GM23338 (cell line): ENCODE data around the gene CNR1. TPM values are rescaled to one million over a fixed set of nuclear protein-coding genes. Genes with fewer than 3 reads are reported as not detected.

Source experiments
- ATAC-seq: fragments of 200-7000 bp; cut with Tn5 transposase; 3 replicates; pipeline ENCODE4 v1.9.1; 2020
- DNase-seq: peaks from one replicate; pipeline ENCODE4 v3.0.0-alpha.2; 2015; ENCODE audit warnings: low spot score
- H2AFZ ChIP-seq: fragments of 200-600 bp; sonication (generic); 2 replicates; pipeline ENCODE4 v1.8.0; 2016; ENCODE audit warnings: antibody characterized with exemption, mild to moderate bottlenecking, moderate library complexity
- H3F3A ChIP-seq: fragments of 200-600 bp; sonication (generic); replicated peaks from 2 replicates; pipeline ENCODE4 v1.8.0; 2017; ENCODE audit warnings: antibody characterized with exemption, mixed run types, low read depth
- H3K27ac ChIP-seq: fragments of 200-600 bp; sonication (generic); 2 replicates; pipeline ENCODE4 v1.6.1; 2016; ENCODE audit warnings: low read depth
- H3K27me3 ChIP-seq: fragments of 200-600 bp; sonication (generic); 2 replicates; pipeline ENCODE4 v1.8.0; 2016; ENCODE audit warnings: mild to moderate bottlenecking, mixed run types, moderate library complexity; ENCODE audit not compliant: insufficient read depth
- H3K36me3 ChIP-seq: fragments of 200-600 bp; sonication (generic); 2 replicates; pipeline ENCODE4 v1.8.0; 2016; ENCODE audit warnings: mild to moderate bottlenecking; ENCODE audit not compliant: insufficient read depth
- H3K4me1 ChIP-seq: fragments of 200-600 bp; sonication (generic); 2 replicates; pipeline ENCODE4 v1.8.0; 2016; ENCODE audit warnings: mild to moderate bottlenecking, moderate library complexity; ENCODE audit not compliant: insufficient read depth
- H3K4me2 ChIP-seq: fragments of 200-600 bp; sonication (generic); 2 replicates; pipeline ENCODE4 v1.7.1; 2017; ENCODE audit warnings: mixed run types
- H3K4me3 ChIP-seq: fragments of 200-600 bp; sonication (generic); 2 replicates; pipeline ENCODE4 v1.6.1; 2016; ENCODE audit warnings: mixed run types
- H3K79me2 ChIP-seq: fragments of 200-600 bp; sonication (generic); replicated peaks from 2 replicates; pipeline ENCODE4 v1.8.0; 2017; ENCODE audit warnings: mild to moderate bottlenecking; ENCODE audit not compliant: insufficient read depth
- H3K9me2 ChIP-seq: fragments of 200-600 bp; sonication (generic); 2 replicates; pipeline ENCODE4 v1.8.0; 2017; ENCODE audit not compliant: insufficient read depth
- H4K20me1 ChIP-seq: fragments of 200-600 bp; sonication (generic); replicated peaks from 2 replicates; pipeline ENCODE4 v1.8.0; 2017; ENCODE audit warnings: mild to moderate bottlenecking; ENCODE audit not compliant: insufficient read depth
- H3K27ac Mint-ChIP-seq: 2 replicates; pipeline ENCODE4 v1.8.0; 2020; ENCODE audit warnings: inconsistent platforms, mild to moderate bottlenecking, moderate library complexity, mixed read lengths
- H3K27me3 Mint-ChIP-seq: 3 replicates; pipeline ENCODE4 v1.8.0; 2022; ENCODE audit warnings: low read depth, mild to moderate bottlenecking, moderate library complexity, mixed read lengths, inconsistent platforms; ENCODE audit not compliant: insufficient read depth, poor library complexity
- H3K36me3 Mint-ChIP-seq: 3 replicates; pipeline ENCODE4 v1.8.0; 2021; ENCODE audit warnings: low read depth, mild to moderate bottlenecking, inconsistent platforms, moderate library complexity, mixed read lengths
- H3K4me1 Mint-ChIP-seq: 3 replicates; pipeline ENCODE4 v1.8.0; 2020; ENCODE audit warnings: mild to moderate bottlenecking, inconsistent platforms, mixed read lengths
- H3K4me3 Mint-ChIP-seq: 3 replicates; pipeline ENCODE4 v1.8.0; 2021; ENCODE audit warnings: moderate library complexity, mild to moderate bottlenecking, inconsistent platforms, mixed read lengths
- H3K9me3 Mint-ChIP-seq: 3 replicates; pipeline ENCODE4 v1.8.0; 2020; ENCODE audit warnings: moderate library complexity, mild to moderate bottlenecking, inconsistent platforms, mixed read lengths
- CREB1 ChIP-seq: fragments of 250-450 bp; sonication (Bioruptor Pico); IDR thresholded peaks from 2 replicates; pipeline ENCODE4 v1.5.0; 2020; ENCODE audit warnings: low read depth, mild to moderate bottlenecking, moderate library complexity
- ETS1 ChIP-seq: IDR thresholded peaks from 2 replicates; pipeline ENCODE4 v1.6.1; 2016; ENCODE audit warnings: antibody characterized with exemption
- EZH2 ChIP-seq: fragments of 200-600 bp; sonication (generic); IDR thresholded peaks from one replicate; pipeline ENCODE4 v1.8.0; 2017; ENCODE audit warnings: antibody characterized with exemption, mild to moderate bottlenecking, low read depth; ENCODE audit not compliant: unreplicated experiment
- EZH2phosphoT487 ChIP-seq: fragments of 200-600 bp; sonication (generic); IDR thresholded peaks from one replicate; pipeline ENCODE4 v1.8.1; 2018; ENCODE audit warnings: antibody characterized with exemption; ENCODE audit not compliant: unreplicated experiment
- JUNB ChIP-seq: IDR thresholded peaks from one replicate; pipeline ENCODE4 v1.6.1; 2016; ENCODE audit warnings: antibody characterized with exemption; ENCODE audit not compliant: unreplicated experiment
- NANOG ChIP-seq: IDR thresholded peaks from 2 replicates; pipeline ENCODE4 v1.6.1; 2016; ENCODE audit warnings: antibody characterized with exemption, borderline replicate concordance
- POLR2AphosphoS5 ChIP-seq: IDR thresholded peaks from 2 replicates; pipeline ENCODE4 v1.6.1; 2016; ENCODE audit warnings: antibody characterized with exemption, low read depth
- STAT1 ChIP-seq: IDR thresholded peaks from one replicate; pipeline ENCODE4 v1.6.1; 2016; ENCODE audit warnings: antibody characterized with exemption; ENCODE audit not compliant: unreplicated experiment
- ZNF114 ChIP-seq: fragments of 250-450 bp; sonication (Bioruptor Pico); IDR thresholded peaks from 2 replicates; pipeline ENCODE4 v1.5.0; 2020; ENCODE audit warnings: mild to moderate bottlenecking, moderate library complexity
- ZNF331 ChIP-seq: fragments of 250-450 bp; sonication (Bioruptor Pico); IDR thresholded peaks from 2 replicates; pipeline ENCODE4 v1.5.0; 2020; ENCODE audit warnings: low read depth, mild to moderate bottlenecking, moderate library complexity
- ZNF462 ChIP-seq: fragments of 250-450 bp; sonication (Bioruptor Pico); IDR thresholded peaks from 2 replicates; pipeline ENCODE4 v1.5.0; 2020; ENCODE audit warnings: mild to moderate bottlenecking, moderate library complexity
- polyA plus RNA-seq: library from polyadenylated mRNA; unstranded; fragments of >200 nt; fragmentation: Nextera tagmentation; extraction: Ambion mirVana; gene quantifications from 2 replicates; pipeline ENCODE4 v1.2.1, GENCODE V29; 2016
- total RNA-seq: library from RNA; depleted of rRNA; stranded (reverse); fragments of >200 nt; shearing (Covaris generic); gene quantifications from 2 replicates; pipeline ENCODE4 v1.2.3, GENCODE V29; 2014

Gene CNR1
- total and polyA plus RNA-seq, 2 experiments from 2014 or later, result 0.71 to 2.6 TPM

GRCh38 chr6:88161940-88162339 is 4.2 kb downstream of the CNR1 start:
- peaks cover 20% of the 10 kb centered on the region for H3K4me1 Mint-ChIP-seq
- no peaks in the 10 kb centered on the region for H3F3A ChIP-seq
- H3K27ac Mint-ChIP-seq, result no peak overlapping the region
- no peak overlapping the region for H3K4me3 Mint-ChIP-seq
- DNase-seq (no peak), ATAC-seq (no peak)
- no peaks in the 10 kb centered on the region; the same call in 2 of the 3 replicates for H3K36me3 Mint-ChIP-seq
- no peak for TF ChIP-seq CREB1 (CRISPR knock-in tag)
- TF ChIP-seq EZH2phosphoT487, result no peak
- TF ChIP-seq STAT1, result no peak
- TF ChIP-seq EZH2, result no peak
- no peak for TF ChIP-seq NANOG
- TF ChIP-seq ZNF462, result no peak
- TF ChIP-seq POLR2AphosphoS5, result no peak
- no peak for TF ChIP-seq ZNF331 (CRISPR knock-in tag)
- no peak for TF ChIP-seq JUNB
- no peak for TF ChIP-seq ETS1
- TF ChIP-seq ZNF114, result no peak
- no peaks in the 10 kb centered on the region for H4K20me1 ChIP-seq
- H2AFZ ChIP-seq, result no peak overlapping the region
- peaks cover 19% of the 10 kb centered on the region for H3K27me3 Mint-ChIP-seq
- H3K27me3 ChIP-seq, result peaks cover 16% of the 10 kb centered on the region
- no peaks in the 10 kb centered on the region for H3K79me2 ChIP-seq
- no peak overlapping the region for H3K4me2 ChIP-seq
- H3K36me3 ChIP-seq, result no peaks in the 10 kb centered on the region
- H3K4me3 ChIP-seq, result no peak overlapping the region
- no peaks in the 10 kb centered on the region for H3K9me2 ChIP-seq
- no peaks in the 10 kb centered on the region; the same call in 2 of the 3 replicates for H3K9me3 Mint-ChIP-seq
- peaks cover 29% of the 10 kb centered on the region for H3K4me1 ChIP-seq
- H3K27ac ChIP-seq, result no peak overlapping the region
